Chondrocyte (in vitro differentiated cells): ENCODE data around the gene GNAL. TPM values are rescaled to one million over a fixed set of nuclear protein-coding genes. Genes with fewer than 3 reads are reported as not detected.

Source experiments
- DNase-seq: peaks from one replicate; pipeline ENCODE4 v3.0.0; 2021; ENCODE audit warnings: mixed read lengths, low spot score
- H3K27ac Mint-ChIP-seq: one replicate; pipeline ENCODE4 v1.8.0; 2021; ENCODE audit warnings: mild to moderate bottlenecking, moderate library complexity, mixed read lengths; ENCODE audit not compliant: unreplicated experiment
- H3K27me3 Mint-ChIP-seq: 2 replicates; pipeline ENCODE4 v1.8.0; 2021; ENCODE audit warnings: low read depth, mixed read lengths
- H3K36me3 Mint-ChIP-seq: 2 replicates; pipeline ENCODE4 v1.8.0; 2021; ENCODE audit warnings: low read depth, mixed read lengths
- H3K4me1 Mint-ChIP-seq: 2 replicates; pipeline ENCODE4 v1.8.0; 2021; ENCODE audit warnings: low read depth, mild to moderate bottlenecking, mixed read lengths
- H3K4me3 Mint-ChIP-seq: one replicate; pipeline ENCODE4 v1.8.0; 2021; ENCODE audit warnings: mild to moderate bottlenecking, moderate library complexity, mixed read lengths; ENCODE audit not compliant: unreplicated experiment
- H3K9me3 Mint-ChIP-seq: 2 replicates; pipeline ENCODE4 v1.8.0; 2021; ENCODE audit warnings: low read depth, mixed read lengths
- CTCF ChIP-seq: fragments of 200-600 bp; sonication (generic); IDR thresholded peaks from 2 replicates; pipeline ENCODE4 v1.5.0; 2021; ENCODE audit warnings: antibody characterized with exemption, mild to moderate bottlenecking, moderate library complexity
- total RNA-seq: library from RNA; stranded (reverse); gene quantifications from 3 replicates; pipeline ENCODE4 v1.2.1, GENCODE V29; 2021

GNAL gene
- total RNA-seq, 1 donor from 2014 or later, result 5.9 TPM

GRCh38 chr18:11902522-11903292, 213.6 kb downstream of the GNAL start:
- no peak overlapping the region for H3K27ac Mint-ChIP-seq
- no peak overlapping the region for H3K4me3 Mint-ChIP-seq
- no peaks in the 10 kb centered on the region for H3K27me3 Mint-ChIP-seq
- no peak for DNase-seq
- peaks cover 17% of the 10 kb centered on the region for H3K4me1 Mint-ChIP-seq
- H3K9me3 Mint-ChIP-seq, result no peaks in the 10 kb centered on the region
- no peak for TF ChIP-seq CTCF
- peaks cover 14% of the 10 kb centered on the region for H3K36me3 Mint-ChIP-seq

- Mint-ChIP-seq H3K27ac (no peak overlapping the region), H3K27me3 (no peaks in the 10 kb centered on the region), H3K4me3 (no peak overlapping the region), H3K36me3 (peaks cover 11% of the 10 kb centered on the region), H3K4me1 (peaks cover 26% of the 10 kb centered on the region), H3K9me3 (no peaks in the 10 kb centered on the region)
- no peak for DNase-seq
- TF ChIP-seq CTCF, result no peak
These were observed 216.5 kb downstream of the GNAL start for GRCh38 chr18:11905613-11906012.

GRCh38 chr18:11906176-11906575, 217.1 kb downstream of the GNAL start:
- Mint-ChIP-seq H3K27me3 (no peaks in the 10 kb centered on the region), H3K9me3 (no peaks in the 10 kb centered on the region), H3K36me3 (peaks cover 11% of the 10 kb centered on the region), H3K4me1 (peaks cover 26% of the 10 kb centered on the region), H3K4me3 (no peak overlapping the region), H3K27ac (no peak overlapping the region)
- no peak for DNase-seq
- TF ChIP-seq CTCF, result no peak

- no peak overlapping the region for H3K27ac Mint-ChIP-seq
These were observed 218.1 kb downstream of the GNAL start for GRCh38 chr18:11906926-11907874.

More at GRCh38 chr18:11906926-11907874, 218.1 kb downstream of the GNAL start:
- no peak for TF ChIP-seq CTCF
- no peaks in the 10 kb centered on the region for H3K27me3 Mint-ChIP-seq
- peaks cover 26% of the 10 kb centered on the region for H3K4me1 Mint-ChIP-seq
- peaks cover 6% of the 10 kb centered on the region for H3K36me3 Mint-ChIP-seq
- no peaks in the 10 kb centered on the region for H3K9me3 Mint-ChIP-seq
- no peak for DNase-seq
- peak overlapping the region; percentile 94 for H3K4me3 Mint-ChIP-seq
